GM18867 (cell line): ENCODE measurements around the gene TRIM36.

ENCODE experiments used
- ATAC-seq: cut with Tn5 transposase; IDR thresholded peaks from one replicate; pipeline ENCODE4 v1.9.1; 2021; ENCODE audit warnings: mild to moderate bottlenecking, moderate library complexity; ENCODE audit not compliant: unreplicated experiment

TRIM36 gene

DNA sequence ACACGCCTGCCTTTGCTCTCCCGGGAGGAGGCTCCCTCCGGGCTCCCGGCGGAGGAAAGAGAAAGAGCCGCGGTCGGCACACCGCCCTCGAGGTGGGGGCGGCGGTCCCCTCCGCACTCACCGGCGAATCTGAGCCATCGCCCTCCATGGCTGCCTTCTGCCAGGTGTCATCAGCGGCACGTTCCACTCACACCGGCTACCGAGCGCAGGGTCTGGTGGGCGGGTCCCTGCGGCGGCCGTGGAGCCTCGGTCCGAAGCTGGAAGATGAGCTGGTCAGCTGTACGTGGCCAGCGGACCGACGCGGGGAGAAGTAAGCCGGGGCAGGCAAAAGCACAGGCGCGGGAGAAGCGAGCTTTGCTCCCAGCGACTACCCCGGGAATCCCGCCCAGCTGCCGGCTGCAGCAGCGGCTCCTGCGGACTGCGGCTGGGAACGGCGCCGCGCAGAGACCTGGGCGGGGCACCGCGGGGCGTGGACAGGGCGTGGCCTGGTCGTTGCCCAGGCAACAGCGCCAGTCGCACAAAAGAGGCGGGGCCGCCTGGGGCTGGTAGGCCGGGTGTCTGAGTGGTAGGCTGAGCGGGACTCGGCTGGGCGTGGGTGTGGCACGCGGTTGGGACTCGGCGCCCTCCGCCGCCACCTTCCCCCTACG lies at the start of gene TRIM36:
TSS of gene TRIM36 (minus strand) at position 422 of the 647 bp plus-strand sequence. CDS start at position 148, 274 bp downstream.
- ATAC-seq, result peak; percentile 98

GRCh38 chr5:115214541-115214940 lies 44.8 kb upstream of the TRIM36 start:
- no peak for ATAC-seq

- peak; percentile 99 for ATAC-seq
Measured at GRCh38 chr5:115209279-115209678, 39.6 kb upstream of the TRIM36 start.

- ATAC-seq, result no peak
Measured at GRCh38 chr5:115202952-115203351, 33.2 kb upstream of the TRIM36 start.

- no peak for ATAC-seq
Measured at GRCh38 chr5:115196161-115196560, 26.5 kb upstream of the TRIM36 start.

DNA sequence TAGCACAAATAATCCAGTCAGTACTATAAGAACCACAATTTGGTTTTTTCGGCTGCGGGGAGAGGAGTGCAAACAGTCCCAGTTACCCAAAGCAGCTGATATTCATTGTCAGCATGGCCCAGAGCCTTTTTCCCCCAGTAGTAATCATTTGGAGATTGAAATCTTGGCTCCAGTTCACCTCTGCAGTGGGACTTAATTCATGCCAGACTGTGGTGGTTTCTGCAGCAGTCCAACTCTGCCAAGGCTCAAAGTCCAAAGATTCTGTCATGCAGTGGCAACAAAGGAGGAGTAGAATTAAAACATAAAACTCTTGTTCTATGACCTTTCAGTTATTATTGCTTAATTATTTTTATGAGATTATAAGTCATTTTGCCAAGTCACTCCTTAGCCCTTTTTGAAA lies 25.0 kb upstream of the TRIM36 start:
- ATAC-seq, result no peak

DNA sequence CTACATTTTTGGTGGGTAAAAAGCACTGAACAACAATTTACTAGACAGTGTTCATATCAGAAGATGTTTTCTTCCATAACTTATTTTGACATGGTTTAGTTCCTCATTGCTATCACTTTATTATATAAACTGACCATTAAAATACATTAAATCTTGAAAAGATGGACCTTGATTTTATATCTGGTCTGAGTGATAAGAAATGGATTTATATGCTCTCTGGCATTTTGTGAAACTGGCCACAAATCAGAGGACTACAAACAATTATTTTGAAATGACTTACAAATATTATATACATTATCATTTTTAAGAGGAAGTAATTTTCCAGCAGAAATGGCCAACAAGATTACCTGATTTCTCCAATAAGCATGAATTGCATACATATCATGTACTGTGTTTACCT lies 23.6 kb upstream of the TRIM36 start:
- ATAC-seq, result no peak

GRCh38 chr5:115192098-115192497 lies 22.4 kb upstream of the TRIM36 start:
- ATAC-seq, result no peak

DNA sequence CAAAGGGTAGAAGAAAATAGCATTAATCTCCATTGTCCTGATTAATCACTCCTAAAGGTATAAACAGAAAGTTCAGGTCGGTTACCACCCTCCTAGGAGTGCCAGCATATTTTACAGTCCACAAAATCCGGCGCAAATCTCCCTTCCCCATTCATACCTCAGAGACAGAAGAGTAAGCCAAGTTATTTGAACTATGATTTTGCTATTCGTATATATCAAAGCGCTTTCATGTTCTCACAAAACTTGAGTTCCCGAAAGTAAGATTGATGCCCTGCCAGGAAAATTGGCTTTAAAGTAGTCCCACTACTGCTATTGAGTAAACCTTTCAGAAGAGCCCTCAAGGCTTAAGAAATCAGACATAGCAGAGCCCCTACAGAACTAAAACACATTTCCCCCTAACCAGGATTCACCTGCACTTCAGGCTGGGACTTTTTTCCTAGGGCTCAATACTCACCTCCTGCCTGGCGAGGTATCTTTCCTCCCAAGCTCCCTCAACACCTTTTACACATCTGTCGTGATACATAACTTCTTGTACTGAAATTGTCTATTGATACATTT lies 21.8 kb upstream of the TRIM36 start:
- ATAC-seq, result no peak

DNA sequence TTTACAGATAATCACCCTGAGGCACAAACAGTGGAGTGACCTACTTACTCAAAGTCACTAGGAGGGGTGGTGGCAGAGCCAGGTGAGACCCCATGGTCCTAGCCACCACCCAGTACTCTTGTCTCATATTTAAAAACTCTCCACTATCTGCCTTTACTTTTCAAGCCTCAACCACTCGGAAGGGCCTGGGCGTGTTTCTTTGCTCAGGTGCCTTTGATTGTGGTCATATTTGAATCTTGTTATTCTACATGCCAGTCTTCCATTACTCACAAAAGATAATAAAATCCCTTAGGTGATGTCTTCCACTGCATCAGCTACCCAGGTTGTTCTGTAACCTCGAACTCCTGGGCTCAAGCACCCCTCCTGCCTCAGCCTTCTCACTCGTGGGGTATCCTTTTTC lies 20.7 kb upstream of the TRIM36 start:
- no peak for ATAC-seq

DNA sequence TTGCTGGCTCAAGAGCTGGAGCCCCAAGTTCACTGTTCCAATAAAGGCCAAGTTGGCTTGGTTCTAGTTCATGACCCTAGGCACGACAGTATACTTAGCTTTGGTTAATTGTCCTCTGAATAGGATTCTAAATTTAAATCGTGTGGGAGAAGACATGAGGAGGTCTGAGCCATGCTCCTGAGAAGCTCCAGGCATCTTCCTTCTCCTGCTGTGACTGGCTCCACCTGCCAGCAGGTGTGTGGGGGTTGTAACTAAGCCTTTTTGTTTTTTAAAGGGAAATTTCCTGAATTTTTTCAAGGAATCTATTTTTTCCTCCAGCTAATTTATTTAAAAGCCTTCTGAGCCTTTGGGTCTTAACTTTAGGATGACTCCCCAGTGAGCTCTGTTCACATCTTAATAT lies 20.2 kb upstream of the TRIM36 start:
- no peak for ATAC-seq

GRCh38 chr5:115186794-115187193 lies 17.1 kb upstream of the TRIM36 start:
- no peak for ATAC-seq

DNA sequence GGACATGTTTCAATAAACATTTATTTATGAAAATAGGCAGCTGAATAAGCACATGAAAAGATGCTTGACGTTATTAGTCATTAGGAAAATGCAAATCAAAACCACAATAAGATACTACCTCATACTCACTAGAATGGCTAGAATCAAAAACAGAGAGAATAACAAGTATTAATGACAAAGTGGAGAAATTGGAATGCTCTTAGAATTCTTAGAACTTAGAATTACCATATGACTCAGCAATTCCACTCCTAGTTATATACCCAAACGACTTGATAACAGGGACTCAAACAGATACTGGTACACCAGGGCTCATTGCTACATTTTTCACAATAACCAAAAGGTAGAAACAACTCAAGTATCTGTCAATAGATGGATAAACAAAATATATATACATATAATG lies 15.1 kb upstream of the TRIM36 start:
- no peak for ATAC-seq

DNA sequence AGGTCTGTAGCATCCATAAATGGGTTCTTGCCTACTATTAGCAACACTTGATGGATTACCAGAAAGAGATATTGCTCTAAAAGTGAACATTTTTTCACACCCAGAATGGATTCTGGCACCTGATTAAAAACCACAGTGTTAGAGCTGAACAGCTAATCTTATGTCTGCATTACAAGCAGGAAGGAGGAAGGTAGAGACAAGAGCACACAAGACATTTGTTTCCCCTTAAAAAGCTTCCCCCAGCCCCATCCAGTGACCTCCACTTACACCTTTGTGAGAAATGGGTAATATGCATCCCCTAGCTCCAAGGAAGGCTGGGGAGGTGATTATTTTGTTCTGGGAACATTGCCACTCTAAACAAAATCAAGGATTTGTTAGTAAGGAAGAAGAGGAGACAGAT lies 12.0 kb upstream of the TRIM36 start:
- ATAC-seq, result no peak

GRCh38 chr5:115180165-115180709 lies 10.5 kb upstream of the TRIM36 start:
- peak; percentile 77 for ATAC-seq

GRCh38 chr5:115179394-115180164 lies 9.9 kb upstream of the TRIM36 start:
- ATAC-seq, result peak; percentile 35

DNA sequence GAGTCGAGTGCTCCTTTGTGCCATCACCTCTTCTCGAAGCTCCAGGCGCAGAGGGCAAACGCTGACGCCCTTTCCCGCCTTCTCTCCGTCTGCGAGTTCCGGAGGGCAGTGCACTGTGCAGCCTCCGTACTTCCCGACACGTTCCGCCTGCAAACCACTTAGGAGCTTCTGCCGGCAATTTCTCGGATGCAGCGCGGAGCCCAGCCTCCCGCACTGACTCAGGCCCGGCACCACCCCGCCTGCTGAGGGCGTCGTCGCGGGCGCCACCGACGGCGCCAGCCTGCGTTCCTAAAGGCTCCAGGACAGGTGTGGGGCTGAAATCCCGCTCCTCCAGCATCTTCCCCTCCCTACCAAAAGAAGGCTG lies 9.3 kb upstream of the TRIM36 start:
- ATAC-seq, result no peak

GRCh38 chr5:115170929-115171510 lies 1.3 kb upstream of the TRIM36 start:
- ATAC-seq, result no peak

- ATAC-seq, result peak; percentile 56
Measured at GRCh38 chr5:115170134-115170928, 623 bp upstream of the TRIM36 start.

DNA sequence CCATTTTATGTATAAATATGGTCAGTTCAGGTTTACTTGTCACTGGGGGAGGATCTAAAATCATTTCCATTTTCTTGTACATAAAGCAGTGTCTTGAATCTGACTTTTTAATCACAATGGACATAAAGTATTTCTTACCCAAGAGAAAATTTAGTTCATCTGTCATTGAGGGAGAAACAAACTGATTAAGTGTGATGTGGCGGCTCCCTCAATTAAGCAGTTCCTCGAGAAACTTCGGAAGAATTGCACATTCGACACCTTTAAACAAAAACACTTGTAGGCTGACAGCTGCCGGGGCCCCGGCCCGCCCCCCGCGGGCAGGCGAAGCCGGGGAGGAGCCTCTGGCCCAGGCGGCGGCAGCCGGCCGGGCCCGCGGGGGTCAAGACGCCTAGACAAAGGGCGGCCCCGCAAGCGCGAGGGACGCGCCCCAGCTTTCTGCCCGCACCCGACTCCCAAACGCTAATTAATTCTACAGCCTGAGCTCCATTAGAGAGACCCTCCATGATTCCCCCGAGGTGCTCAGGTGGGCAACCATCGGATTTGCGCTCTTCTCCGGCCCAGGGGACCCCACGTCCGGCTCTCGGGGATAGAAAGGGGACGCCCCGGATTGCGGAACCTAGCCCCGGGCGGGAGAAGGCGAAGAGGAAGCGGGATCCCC lies 750 bp downstream of the TRIM36 start:
- no peak for ATAC-seq
